Lung (tissue), 12 donors: ENCODE data around the gene GPATCH8. TPM values are rescaled to one million over a fixed set of nuclear protein-coding genes. Genes with fewer than 3 reads are reported as not detected.

ENCODE experiments used
- ATAC-seq: fragments of 200-7000 bp; cut with Tn5 transposase; one replicate; pipeline ENCODE4 v1.9.1; 2020; ENCODE audit warnings: moderate number of reproducible peaks; ENCODE audit not compliant: insufficient read depth, low FRiP score
- DNase-seq, 3 donors: peaks; one replicate each; pipeline ENCODE4 v3.0.0-alpha.2; 2013 to 2017
- H3K27ac ChIP-seq, 2 donors: one replicate each; pipeline ENCODE4 v1.5.1; 2013; ENCODE audit warnings: mild to moderate bottlenecking in 2 of 2, moderate library complexity in 2 of 2, control low read depth in 1 of 2, inconsistent platforms in 1 of 2, low read depth in 1 of 2, low read length in 1 of 2
- H3K27me3 ChIP-seq, 3 donors: one replicate each; pipeline ENCODE4 v1.5.1; 2013; ENCODE audit warnings: low read length in 2 of 3; ENCODE audit not compliant: control insufficient read depth in 3 of 3, insufficient read depth in 3 of 3
- H3K36me3 ChIP-seq, 4 donors: one replicate each; pipeline ENCODE4 v1.5.1; 2013; ENCODE audit warnings: low read length in 4 of 4, mild to moderate bottlenecking in 1 of 4, moderate library complexity in 1 of 4; ENCODE audit not compliant: control insufficient read depth in 4 of 4, insufficient read depth in 4 of 4
- H3K4me1 ChIP-seq, 5 donors: one replicate each; pipeline ENCODE4 v1.5.1; 2013; ENCODE audit warnings: low read length in 5 of 5, mild to moderate bottlenecking in 2 of 5, moderate library complexity in 1 of 5; ENCODE audit not compliant: control insufficient read depth in 5 of 5, insufficient read depth in 5 of 5
- H3K4me3 ChIP-seq: one replicate; pipeline ENCODE4 v1.5.1; 2013; ENCODE audit warnings: mild to moderate bottlenecking, control low read depth, moderate library complexity
- H3K9ac ChIP-seq, 2 donors: one replicate each; pipeline ENCODE4 v1.5.1; 2013; ENCODE audit warnings: low read length in 2 of 2, control low read depth in 1 of 2; ENCODE audit not compliant: insufficient read depth in 1 of 2
- H3K9me3 ChIP-seq, 4 donors: one replicate each; pipeline ENCODE4 v1.5.1; 2013; ENCODE audit warnings: low read length in 3 of 4, mild to moderate bottlenecking in 1 of 4, moderate library complexity in 1 of 4; ENCODE audit not compliant: control insufficient read depth in 4 of 4, insufficient read depth in 3 of 4
- WGBS, 2 donors: extraction: QIAGEN DNeasy Blood & Tissue Kit; methylation state at CpG; one replicate each; pipeline ENCODE4 v1.1.7; 2013; 5-methylcytosine and 5-hydroxymethylcytosine counted together
- polyA plus RNA-seq, 2 donors: library from polyadenylated mRNA; stranded (reverse); fragments of 200-250 nt; gene quantifications; one replicate each; pipeline ENCODE4 v1.2.1, GENCODE V29; 2013
- total RNA-seq, 2 donors: library from RNA; depleted of rRNA in 1 of 2; stranded (reverse); fragments of >200 nt in 1 of 2; gene quantifications; one replicate each; pipeline ENCODE4 v1.2.1, GENCODE V29; 2014 to 2021
- TF ChIP-seq, protein P1 (sequence below): IDR thresholded peaks from 2 replicates; pipeline ENCODE4 v1.5.1; 2012; ENCODE audit warnings: mild to moderate bottlenecking; ENCODE audit errors: control extremely low read depth, extremely low read depth
- donor health status: control.
- donor health status: control.
- donor health status: Bipolar disorder and iron deficiency.
- donor health status: healthy.
- donor health status: DM: yes; HTN: yes; CAD: no.

GPATCH8 gene
- total and polyA plus RNA-seq, 4 donors = 8.9 to 62.0 (median 23.8) TPM

DNA sequence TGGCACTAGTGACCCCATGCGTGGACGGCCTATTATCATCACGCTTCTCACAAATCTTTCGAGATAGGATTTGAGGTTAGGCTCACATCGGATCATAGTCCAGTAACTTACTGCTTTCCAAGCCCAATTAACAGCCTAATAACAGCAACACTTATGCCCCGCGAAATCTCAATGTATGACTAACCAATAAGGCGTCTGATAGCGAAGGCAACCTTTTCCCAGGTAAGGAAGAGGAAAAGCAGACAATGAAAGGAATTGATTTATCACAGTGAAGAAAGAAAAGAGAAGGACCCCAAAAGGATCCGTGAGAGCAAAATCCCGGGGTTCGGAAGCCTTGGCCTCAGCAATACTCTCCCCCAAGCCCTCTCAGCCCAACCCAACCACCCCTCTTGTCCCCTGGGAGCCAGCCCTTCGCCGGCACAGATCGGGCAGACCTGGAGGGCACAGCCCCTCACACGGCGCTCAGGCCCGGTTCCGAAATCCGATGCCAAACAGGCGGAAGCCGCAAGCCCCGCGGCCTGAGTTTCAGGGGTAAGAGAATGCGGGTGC lies 534 bp downstream of the GPATCH8 start:
- H3K36me3 ChIP-seq = peaks cover 0 to 4% (median 0%) of the 10 kb centered on the region in 4 donors
- H3K9ac ChIP-seq = peak overlapping the region; percentile 88 to 97
- ATAC-seq = peak; percentile 2
- no peaks in the 10 kb centered on the region for H3K9me3 ChIP-seq
- H3K27ac ChIP-seq = peak overlapping the region; percentile 85 to 94
- 0 to 1% methylated on average over 25 of the region's 25 CpGs for WGBS, 2 donors
- peak overlapping the region; percentile 81 for H3K4me3 ChIP-seq
- H3K27me3 ChIP-seq = no peaks in the 10 kb centered on the region
- DNase-seq = peak in 1 of 3 donors; percentile 38
- TF ChIP-seq, protein P1, sequence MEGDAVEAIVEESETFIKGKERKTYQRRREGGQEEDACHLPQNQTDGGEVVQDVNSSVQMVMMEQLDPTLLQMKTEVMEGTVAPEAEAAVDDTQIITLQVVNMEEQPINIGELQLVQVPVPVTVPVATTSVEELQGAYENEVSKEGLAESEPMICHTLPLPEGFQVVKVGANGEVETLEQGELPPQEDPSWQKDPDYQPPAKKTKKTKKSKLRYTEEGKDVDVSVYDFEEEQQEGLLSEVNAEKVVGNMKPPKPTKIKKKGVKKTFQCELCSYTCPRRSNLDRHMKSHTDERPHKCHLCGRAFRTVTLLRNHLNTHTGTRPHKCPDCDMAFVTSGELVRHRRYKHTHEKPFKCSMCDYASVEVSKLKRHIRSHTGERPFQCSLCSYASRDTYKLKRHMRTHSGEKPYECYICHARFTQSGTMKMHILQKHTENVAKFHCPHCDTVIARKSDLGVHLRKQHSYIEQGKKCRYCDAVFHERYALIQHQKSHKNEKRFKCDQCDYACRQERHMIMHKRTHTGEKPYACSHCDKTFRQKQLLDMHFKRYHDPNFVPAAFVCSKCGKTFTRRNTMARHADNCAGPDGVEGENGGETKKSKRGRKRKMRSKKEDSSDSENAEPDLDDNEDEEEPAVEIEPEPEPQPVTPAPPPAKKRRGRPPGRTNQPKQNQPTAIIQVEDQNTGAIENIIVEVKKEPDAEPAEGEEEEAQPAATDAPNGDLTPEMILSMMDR = no peak
- peaks cover 0 to 27% (median 12%) of the 10 kb centered on the region in 5 donors for H3K4me1 ChIP-seq

DNA sequence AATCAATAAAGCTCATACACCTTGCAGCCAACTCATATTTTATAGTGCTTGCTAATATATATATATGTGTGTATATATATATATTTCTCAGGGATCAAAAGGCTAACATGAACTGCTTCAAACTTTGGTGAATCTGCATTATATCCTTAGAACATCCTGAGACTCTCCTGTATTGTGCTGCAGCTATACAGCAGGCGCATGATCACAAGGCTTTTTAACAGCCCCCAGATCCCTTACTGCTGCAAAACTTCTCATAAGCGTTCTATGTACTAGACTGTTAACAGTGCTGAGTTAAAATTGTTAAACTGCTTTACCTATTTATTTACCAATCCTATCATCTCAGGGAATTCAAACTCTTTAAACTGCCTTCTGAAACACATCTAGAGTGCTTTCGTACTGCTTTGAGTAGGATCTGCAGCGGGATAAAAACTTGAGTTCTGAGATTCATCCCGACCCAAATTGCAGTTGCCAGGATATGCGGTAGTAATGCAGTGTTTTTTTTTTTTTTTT lies 1.3 kb downstream of the GPATCH8 start:
- TF ChIP-seq, protein P1 = no peak
- Histone ChIP-seq H3K27ac (no peak overlapping the region), H3K36me3 (peaks cover 0 to 4% (median 0%) of the 10 kb centered on the region in 4 donors), H3K4me3 (no peak overlapping the region), H3K9me3 (no peaks in the 10 kb centered on the region), H3K4me1 (peaks cover 3 to 27% (median 12%) of the 10 kb centered on the region in 5 donors), H3K9ac (peak overlapping the region; percentile 88 to 97), H3K27me3 (no peaks in the 10 kb centered on the region)
- no peak for ATAC-seq
- 12 to 18% methylated on average over 6 of the region's 6 CpGs for WGBS, 2 donors
- DNase-seq = peak in 2 of 3 donors; percentile 23 to 36

DNA sequence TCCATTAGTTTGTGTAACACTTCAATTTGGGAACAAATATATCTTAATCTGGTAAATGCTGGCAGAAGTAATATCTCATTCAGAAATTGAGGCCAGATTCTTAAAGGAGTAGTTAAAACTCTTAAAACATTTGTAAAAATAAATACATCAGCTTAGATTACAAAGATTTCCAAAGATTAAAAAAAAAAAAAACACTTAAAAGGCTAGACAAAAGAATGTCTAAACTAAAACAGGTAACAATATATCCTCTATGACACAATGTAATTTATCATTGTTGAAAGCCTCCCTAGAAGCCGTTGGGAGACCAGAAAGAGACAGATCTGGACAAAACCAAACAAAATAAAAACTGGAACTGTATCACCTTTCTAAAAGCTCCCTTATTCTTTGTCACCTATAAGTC lies 3.5 kb downstream of the GPATCH8 start:
- Histone ChIP-seq H3K9ac (no peak overlapping the region), H3K4me3 (no peak overlapping the region), H3K36me3 (peaks cover 0 to 4% (median 0%) of the 10 kb centered on the region in 4 donors), H3K27me3 (no peaks in the 10 kb centered on the region), H3K4me1 (peaks cover 4 to 27% (median 12%) of the 10 kb centered on the region in 5 donors), H3K9me3 (no peaks in the 10 kb centered on the region), H3K27ac (no peak overlapping the region)
- WGBS, 2 donors = 31 to 57% methylated on average over 1 of the region's 1 CpG
- TF ChIP-seq, protein P1 = no peak
- ATAC-seq = no peak
- DNase-seq = no peak
